Endothelial cell of umbilical vein (primary cell): ENCODE results near the gene GRID1.

Source experiments
- EZH2 ChIP-seq: IDR thresholded peaks from 2 replicates; pipeline ENCODE4 v1.6.1; 2012; ENCODE audit warnings: borderline replicate concordance, low read depth, mild to moderate bottlenecking, moderate library complexity, low read length, inconsistent platforms; ENCODE audit not compliant: severe bottlenecking
- TF ChIP-seq, protein P1 (sequence below), 2 donors: IDR thresholded peaks; 1 replicate in 1 of 2; 2 replicates in 1 of 2; pipeline ENCODE4 v1.5.1; 2011; ENCODE audit warnings: low read length in 2 of 2, mild to moderate bottlenecking in 2 of 2, moderate library complexity in 2 of 2, control low read depth in 1 of 2, inconsistent platforms in 1 of 2, low read depth in 1 of 2; ENCODE audit not compliant: insufficient read depth in 1 of 2; ENCODE audit errors: extremely low read depth in 1 of 2
- TF ChIP-seq, protein P2 (sequence below): IDR thresholded peaks from 2 replicates; pipeline ENCODE4 v1.6.1; 2011; ENCODE audit not compliant: insufficient read depth, insufficient read length

DNA sequence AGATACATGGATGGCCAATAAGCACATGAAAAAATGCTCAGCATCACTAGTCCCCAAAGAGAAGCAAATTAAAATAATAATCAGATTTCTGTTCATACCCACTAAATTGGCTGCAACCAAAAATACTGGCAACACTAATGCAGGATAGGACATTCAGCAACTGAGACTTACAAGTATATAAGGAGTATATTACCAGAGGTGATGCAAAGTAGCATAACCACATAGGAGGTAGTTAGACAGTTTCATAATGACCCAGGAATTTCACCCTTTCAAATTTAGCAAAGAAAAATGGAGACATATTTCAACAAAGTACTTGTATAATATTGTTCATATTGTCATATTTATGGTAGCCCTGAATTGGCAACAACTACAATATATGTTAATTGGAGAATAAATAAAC lies 727.8 kb downstream of the GRID1 start:
- TF ChIP-seq, protein P1, sequence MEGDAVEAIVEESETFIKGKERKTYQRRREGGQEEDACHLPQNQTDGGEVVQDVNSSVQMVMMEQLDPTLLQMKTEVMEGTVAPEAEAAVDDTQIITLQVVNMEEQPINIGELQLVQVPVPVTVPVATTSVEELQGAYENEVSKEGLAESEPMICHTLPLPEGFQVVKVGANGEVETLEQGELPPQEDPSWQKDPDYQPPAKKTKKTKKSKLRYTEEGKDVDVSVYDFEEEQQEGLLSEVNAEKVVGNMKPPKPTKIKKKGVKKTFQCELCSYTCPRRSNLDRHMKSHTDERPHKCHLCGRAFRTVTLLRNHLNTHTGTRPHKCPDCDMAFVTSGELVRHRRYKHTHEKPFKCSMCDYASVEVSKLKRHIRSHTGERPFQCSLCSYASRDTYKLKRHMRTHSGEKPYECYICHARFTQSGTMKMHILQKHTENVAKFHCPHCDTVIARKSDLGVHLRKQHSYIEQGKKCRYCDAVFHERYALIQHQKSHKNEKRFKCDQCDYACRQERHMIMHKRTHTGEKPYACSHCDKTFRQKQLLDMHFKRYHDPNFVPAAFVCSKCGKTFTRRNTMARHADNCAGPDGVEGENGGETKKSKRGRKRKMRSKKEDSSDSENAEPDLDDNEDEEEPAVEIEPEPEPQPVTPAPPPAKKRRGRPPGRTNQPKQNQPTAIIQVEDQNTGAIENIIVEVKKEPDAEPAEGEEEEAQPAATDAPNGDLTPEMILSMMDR (IDR thresholded peaks at IDR 0.05; ENCODE audit: extremely low read depth in 1 of 2, insufficient read depth in 1 of 2, low read depth in 1 of 2, low read length in 2 of 2) = no peak
- no peak for TF ChIP-seq EZH2
- TF ChIP-seq, protein P2, sequence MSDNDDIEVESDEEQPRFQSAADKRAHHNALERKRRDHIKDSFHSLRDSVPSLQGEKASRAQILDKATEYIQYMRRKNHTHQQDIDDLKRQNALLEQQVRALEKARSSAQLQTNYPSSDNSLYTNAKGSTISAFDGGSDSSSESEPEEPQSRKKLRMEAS = no peak
